Activated effector memory CD4-positive, alpha-beta T cell treated with Interleukin-2 at 50 U/mL for 16 hours (primary cell): ENCODE data around the gene PRKAA1.
"Not testable (repeated sequence)": the region's sequence is repeated elsewhere in the genome, so short reads cannot be mapped to it uniquely, and the experiment has no call there.

Source experiments
- DNase-seq: peaks from one replicate; pipeline ENCODE4 v3.0.0-alpha.2; 2020

Gene PRKAA1

GRCh38 chr5:40825461-40826043 lies 27.4 kb upstream of the PRKAA1 start:
- DNase-seq: not testable (repeated sequence)

DNA sequence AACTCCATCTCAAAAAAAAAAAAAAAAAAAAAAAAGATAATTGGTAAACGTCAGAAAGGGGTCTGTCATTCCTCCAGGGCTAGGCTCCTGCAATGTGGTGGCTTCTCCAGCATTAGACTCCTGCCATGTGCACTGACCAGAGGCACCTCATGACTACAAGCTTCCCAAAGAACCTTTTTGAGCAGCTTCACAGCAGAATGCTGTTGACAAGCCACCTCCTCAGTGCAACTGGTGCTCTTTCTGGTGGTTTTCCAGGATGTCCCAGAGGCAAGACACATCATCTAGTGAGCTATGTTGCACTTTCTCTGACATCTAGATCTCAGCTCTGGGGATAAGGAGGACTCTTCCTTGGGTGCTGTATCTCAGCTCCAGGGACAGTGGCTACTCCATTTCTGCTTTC lies 25.3 kb upstream of the PRKAA1 start:
- no peak for DNase-seq

DNA sequence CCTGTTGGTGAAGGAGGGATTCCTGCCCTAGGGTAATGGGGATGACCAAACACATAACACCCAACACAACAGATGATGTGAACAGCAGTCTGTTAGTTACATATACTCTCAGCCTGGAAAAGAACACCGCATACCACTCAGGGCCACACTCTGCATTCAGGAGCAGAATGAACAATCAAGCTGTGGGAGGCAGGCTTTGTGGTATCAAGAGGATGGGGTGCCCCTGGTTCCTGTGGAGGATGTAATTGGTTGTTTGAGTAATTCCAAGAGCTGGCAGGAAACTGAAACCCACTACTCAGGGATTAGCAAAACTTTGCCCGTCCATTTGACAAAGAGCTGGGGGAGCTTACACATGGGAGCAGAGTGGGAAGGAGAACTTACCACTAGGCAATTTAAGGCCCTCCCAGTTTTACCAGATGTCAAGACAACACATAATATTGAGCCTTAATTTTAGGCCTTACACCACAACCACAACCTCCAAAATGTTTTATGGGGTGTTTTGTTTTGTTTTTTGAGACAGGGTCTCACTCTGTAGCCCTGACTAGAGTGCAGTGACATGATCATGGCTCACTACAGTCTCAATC lies 15.6 kb upstream of the PRKAA1 start:
- no peak for DNase-seq

GRCh38 chr5:40812125-40812524 lies 14.0 kb upstream of the PRKAA1 start:
- no peak for DNase-seq

DNA sequence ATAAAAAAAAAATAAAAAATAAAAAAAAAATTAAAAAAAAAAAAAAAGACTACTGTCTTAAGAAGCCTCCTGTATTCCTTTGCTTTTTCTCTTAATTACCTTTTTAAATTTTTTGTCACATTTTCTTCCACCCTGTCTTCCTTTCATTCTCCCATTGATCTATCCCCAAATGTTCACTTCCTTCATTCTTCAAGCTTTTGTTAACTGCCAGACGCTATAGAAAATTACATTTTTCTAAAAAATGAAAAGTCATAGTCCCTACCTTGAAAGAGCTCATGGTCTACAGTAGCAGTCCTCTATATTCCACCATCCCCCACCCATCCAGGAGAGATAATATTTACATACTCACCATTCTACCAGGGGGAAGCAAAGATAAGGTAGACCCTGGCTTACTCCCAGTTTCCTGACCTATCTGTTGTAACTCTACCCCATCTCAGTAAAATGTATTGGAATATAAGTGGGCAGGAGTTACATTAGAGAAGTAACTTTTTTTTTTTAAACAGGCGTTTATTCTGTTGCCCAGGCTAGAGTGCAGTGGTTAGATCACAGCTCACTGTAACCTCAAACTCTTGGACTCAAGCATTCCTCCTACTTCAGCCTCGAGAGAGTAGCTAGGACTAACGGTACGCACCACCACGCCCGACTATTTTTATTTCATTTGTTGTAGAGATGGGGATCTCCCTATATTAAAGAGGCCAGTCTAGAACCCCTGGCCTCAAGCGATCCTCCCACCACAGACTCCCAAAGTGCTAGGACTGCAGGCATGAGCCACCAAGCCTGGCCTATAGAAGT lies 3.8 kb upstream of the PRKAA1 start:
- no peak for DNase-seq

GRCh38 chr5:40799258-40799657 lies 1.1 kb upstream of the PRKAA1 start:
- DNase-seq: no peak

GRCh38 chr5:40798801-40799210 lies 632 bp upstream of the PRKAA1 start:
- DNase-seq: no peak

DNA sequence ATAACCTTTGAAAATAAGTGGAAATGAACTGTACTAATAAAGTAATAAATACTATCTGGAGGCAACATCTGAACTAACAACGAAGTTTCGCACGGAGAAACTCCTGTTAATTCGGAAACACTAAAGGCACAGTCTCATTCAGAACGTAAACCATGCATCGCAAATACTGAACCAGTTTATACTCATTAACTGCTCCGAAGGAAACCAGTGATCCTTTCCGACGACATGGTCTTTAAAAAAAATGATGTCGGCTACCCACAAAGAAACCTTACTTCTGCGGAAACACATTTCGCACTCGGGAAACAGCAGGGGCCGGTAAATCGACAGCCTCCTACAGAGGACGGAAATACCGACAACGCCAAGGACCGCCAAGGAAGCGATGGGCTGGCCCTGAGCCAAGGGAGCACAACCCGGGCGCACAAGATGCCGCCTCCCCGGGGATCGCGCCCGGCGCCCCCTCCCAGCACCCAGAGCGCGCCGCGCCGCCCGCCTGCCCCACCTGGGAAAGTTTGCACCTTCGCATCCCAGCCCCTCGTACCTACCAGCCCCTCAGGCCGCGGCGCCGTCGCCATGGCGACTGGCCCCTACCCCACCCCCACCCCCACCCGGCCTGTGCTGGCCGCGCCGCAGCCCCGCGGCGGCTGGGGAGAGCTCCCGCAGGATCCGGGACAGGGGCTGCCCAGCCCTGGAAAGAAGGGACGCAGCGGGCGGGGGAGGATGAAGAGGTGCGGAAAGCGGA lies 732 bp downstream of the PRKAA1 start:
- DNase-seq: peak; percentile 63

- DNase-seq: no peak
Observed at GRCh38 chr5:40796487-40796889, 1.7 kb downstream of the PRKAA1 start.

- DNase-seq: not testable (repeated sequence)
Observed at GRCh38 chr5:40794877-40795276, 3.3 kb downstream of the PRKAA1 start.

DNA sequence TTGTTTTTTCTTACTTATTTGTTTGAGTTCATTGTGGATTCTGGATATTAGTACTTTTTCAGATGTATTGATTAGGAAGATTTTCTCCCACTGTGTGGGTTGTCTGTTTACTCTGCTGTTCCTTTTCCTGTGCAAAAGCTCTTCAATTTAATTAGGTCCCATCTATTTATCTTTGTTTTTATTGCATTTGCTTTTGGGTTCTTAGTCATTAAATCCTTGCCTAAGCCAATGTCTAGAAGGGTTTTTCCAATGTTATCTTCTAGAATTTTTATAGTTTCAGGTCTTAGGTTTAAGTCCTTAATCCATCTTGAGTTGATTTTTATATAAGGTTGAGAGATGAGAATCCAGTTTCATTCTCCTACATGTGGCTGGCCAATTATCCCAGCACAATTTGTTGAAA lies 3.8 kb downstream of the PRKAA1 start:
- DNase-seq: not testable (repeated sequence)

- not testable (repeated sequence) for DNase-seq
Observed at GRCh38 chr5:40792691-40793090, 5.5 kb downstream of the PRKAA1 start.

GRCh38 chr5:40791715-40792139 lies 6.4 kb downstream of the PRKAA1 start:
- no peak for DNase-seq

GRCh38 chr5:40790947-40791593 lies 7.1 kb downstream of the PRKAA1 start:
- DNase-seq: no peak

GRCh38 chr5:40788941-40789340 lies 9.2 kb downstream of the PRKAA1 start:
- DNase-seq: not testable (repeated sequence)

GRCh38 chr5:40787986-40788385 lies 10.2 kb downstream of the PRKAA1 start:
- DNase-seq: no peak

- DNase-seq: not testable (repeated sequence)
Observed at GRCh38 chr5:40786664-40787063, 11.5 kb downstream of the PRKAA1 start.

DNA sequence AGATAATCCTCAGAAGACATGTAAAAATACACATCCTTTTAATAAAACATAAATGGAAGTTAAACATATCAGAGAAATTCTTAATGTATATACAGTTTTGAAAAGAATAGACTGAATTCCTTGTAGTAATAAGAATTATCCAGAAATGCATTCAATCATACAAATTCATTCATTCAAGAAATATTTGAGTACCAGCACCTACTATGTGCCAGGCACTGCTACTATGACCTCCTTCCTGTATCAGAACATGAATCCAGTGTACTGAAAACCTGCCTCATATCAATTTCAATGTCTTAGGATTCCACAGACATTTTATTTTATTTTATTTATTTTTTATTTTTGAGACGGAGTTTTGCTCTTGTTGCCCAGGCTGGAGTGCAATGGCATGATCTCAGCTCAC lies 13.3 kb downstream of the PRKAA1 start:
- DNase-seq: no peak

GRCh38 chr5:40784027-40784653 lies 14.0 kb downstream of the PRKAA1 start:
- no peak for DNase-seq

GRCh38 chr5:40781843-40782409 lies 16.2 kb downstream of the PRKAA1 start:
- DNase-seq: no peak

DNA sequence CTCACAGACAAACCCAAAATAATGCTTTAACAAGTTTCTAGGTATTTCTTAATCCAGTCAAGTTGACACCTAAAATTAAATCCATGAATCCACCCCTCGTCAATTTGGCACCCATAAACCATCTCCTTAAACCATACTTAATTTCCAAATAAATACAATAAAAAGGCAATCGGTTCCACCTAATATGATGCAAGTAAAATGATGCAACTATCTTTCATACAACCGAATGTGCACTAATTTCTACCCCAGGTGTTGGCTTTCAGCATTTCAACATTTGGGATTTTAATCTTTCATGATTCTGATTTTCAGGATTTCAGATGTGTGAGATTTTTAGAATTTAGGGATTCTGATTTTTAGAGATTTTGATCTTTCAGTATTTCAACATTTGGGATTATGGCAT lies 17.3 kb downstream of the PRKAA1 start:
- no peak for DNase-seq

GRCh38 chr5:40780199-40780598 lies 18.0 kb downstream of the PRKAA1 start:
- DNase-seq: no peak
